Fibroblast of skin of abdomen (primary cell): Measurements from ENCODE around the gene KSR2.
"Not testable (repeated sequence)": the region's sequence is repeated elsewhere in the genome, so short reads cannot be mapped to it uniquely, and the experiment has no call there.

Experiments used
- DNase-seq: peaks from one replicate; pipeline ENCODE4 v3.0.0-alpha.2; 2013

KSR2 gene

GRCh38 chr12:117744418-117744817, 224.4 kb downstream of the KSR2 start:
- no peak for DNase-seq

GRCh38 chr12:117743761-117744160, 225.0 kb downstream of the KSR2 start:
- DNase-seq: no peak

- DNase-seq: no peak
Measured at GRCh38 chr12:117742721-117743120, 226.1 kb downstream of the KSR2 start.

GRCh38 chr12:117738233-117738632, 230.6 kb downstream of the KSR2 start:
- DNase-seq: no peak

- no peak for DNase-seq
Measured at GRCh38 chr12:117733549-117733805, 235.3 kb downstream of the KSR2 start.

- no peak for DNase-seq
Measured at GRCh38 chr12:117732761-117733548, 235.8 kb downstream of the KSR2 start.

GRCh38 chr12:117731131-117731530, 237.7 kb downstream of the KSR2 start:
- not testable (repeated sequence) for DNase-seq

- DNase-seq: no peak
Measured at GRCh38 chr12:117727301-117727700, 241.5 kb downstream of the KSR2 start.

GRCh38 chr12:117724543-117724942, 244.2 kb downstream of the KSR2 start:
- peak; percentile 79 for DNase-seq

- peak; percentile 22 for DNase-seq
Measured at GRCh38 chr12:117718559-117718958, 250.2 kb downstream of the KSR2 start.

- peak; percentile 75 for DNase-seq
Measured at GRCh38 chr12:117718141-117718540, 250.6 kb downstream of the KSR2 start.

GRCh38 chr12:117714203-117714602, 254.6 kb downstream of the KSR2 start:
- no peak for DNase-seq

- DNase-seq: no peak
Measured at GRCh38 chr12:117710121-117710520, 258.7 kb downstream of the KSR2 start.

GRCh38 chr12:117707861-117708260, 260.9 kb downstream of the KSR2 start:
- DNase-seq: no peak

- no peak for DNase-seq
Measured at GRCh38 chr12:117703584-117703983, 265.2 kb downstream of the KSR2 start.

GRCh38 chr12:117702741-117703140, 266.0 kb downstream of the KSR2 start:
- DNase-seq: no peak

GRCh38 chr12:117699575-117699974, 269.2 kb downstream of the KSR2 start:
- DNase-seq: no peak

GRCh38 chr12:117699118-117699517, 269.7 kb downstream of the KSR2 start:
- DNase-seq: peak; percentile 25

GRCh38 chr12:117695956-117696355, 272.8 kb downstream of the KSR2 start:
- DNase-seq: no peak

- DNase-seq: no peak
Measured at GRCh38 chr12:117692512-117692911, 276.3 kb downstream of the KSR2 start.

- DNase-seq: no peak
Measured at GRCh38 chr12:117689857-117690256, 278.9 kb downstream of the KSR2 start.

GRCh38 chr12:117688446-117688845, 280.3 kb downstream of the KSR2 start:
- DNase-seq: no peak

GRCh38 chr12:117686911-117687377, 281.8 kb downstream of the KSR2 start:
- DNase-seq: peak; percentile 93

- DNase-seq: no peak
Measured at GRCh38 chr12:117686210-117686609, 282.6 kb downstream of the KSR2 start.
